ENCODE measurements around the gene DPEP1.

- TF ChIP-seq POLR2AphosphoS5 (IDR thresholded peaks at IDR 0.05; ENCODE audit: low read depth) (no peak), CTCF (conservative IDR thresholded peaks at IDR 0.05; ENCODE audit: low read depth in 2 of 2) (no peak), JUNB (IDR thresholded peaks at IDR 0.05; ENCODE audit: unreplicated experiment) (no peak), EZH2 (IDR thresholded peaks at IDR 0.05; ENCODE audit: low read depth, unreplicated experiment) (no peak), EZH2phosphoT487 (IDR thresholded peaks at IDR 0.05; ENCODE audit: unreplicated experiment) (no peak), CREB1 (CRISPR knock-in tag; IDR thresholded peaks at IDR 0.05; ENCODE audit: low read depth) (no peak), REST (IDR thresholded peaks at IDR 0.05; ENCODE audit: unreplicated experiment) (no peak), STAT1 (IDR thresholded peaks at IDR 0.05; ENCODE audit: unreplicated experiment) (no peak), NANOG (IDR thresholded peaks at IDR 0.05; ENCODE audit: borderline replicate concordance) (no peak), ZNF331 (CRISPR knock-in tag; IDR thresholded peaks at IDR 0.05; ENCODE audit: low read depth) (no peak), ETS1 (IDR thresholded peaks at IDR 0.05) (no peak)
Observed at GRCh38 chr16:89604764-89605163, 8.7 kb upstream of the DPEP1 start.

Data from GM23338 (cell line).